A549 (cell line): ENCODE measurements around the gene HCN4.

Experiments
- CTCF ChIP-seq: fragments of >200 bp; sonication (Bioruptor Twin); formaldehyde crosslinking; IDR thresholded peaks from 3 replicates; pipeline ENCODE4 v1.5.1; 2016
- NR3C1 ChIP-seq: fragments of >200 bp; sonication (Bioruptor Twin); formaldehyde crosslinking; IDR thresholded peaks from 3 replicates; pipeline ENCODE4 v1.6.1; 2017
- POLR2A ChIP-seq: IDR thresholded peaks from 2 replicates; pipeline ENCODE4 v1.6.1; 2012; ENCODE audit warnings: mild to moderate bottlenecking, low read length
- RAD21 ChIP-seq, 2 experiments: fragments of >200 bp in 1 of 2; sonication (Bioruptor Twin) in 1 of 2; formaldehyde crosslinking in 1 of 2; IDR thresholded peaks in 1 of 2; conservative IDR thresholded peaks in 1 of 2; 2 replicates in 1 of 2; 3 replicates in 1 of 2; pipeline ENCODE4 v1.6.1; 2012 to 2018; ENCODE audit warnings: inconsistent platforms in 1 of 2
- RFX5 ChIP-seq: fragments of 450-650 bp; IDR thresholded peaks from 2 replicates; pipeline ENCODE4 v1.7.1; 2014; ENCODE audit warnings: antibody characterized with exemption, mild to moderate bottlenecking, moderate library complexity

DNA sequence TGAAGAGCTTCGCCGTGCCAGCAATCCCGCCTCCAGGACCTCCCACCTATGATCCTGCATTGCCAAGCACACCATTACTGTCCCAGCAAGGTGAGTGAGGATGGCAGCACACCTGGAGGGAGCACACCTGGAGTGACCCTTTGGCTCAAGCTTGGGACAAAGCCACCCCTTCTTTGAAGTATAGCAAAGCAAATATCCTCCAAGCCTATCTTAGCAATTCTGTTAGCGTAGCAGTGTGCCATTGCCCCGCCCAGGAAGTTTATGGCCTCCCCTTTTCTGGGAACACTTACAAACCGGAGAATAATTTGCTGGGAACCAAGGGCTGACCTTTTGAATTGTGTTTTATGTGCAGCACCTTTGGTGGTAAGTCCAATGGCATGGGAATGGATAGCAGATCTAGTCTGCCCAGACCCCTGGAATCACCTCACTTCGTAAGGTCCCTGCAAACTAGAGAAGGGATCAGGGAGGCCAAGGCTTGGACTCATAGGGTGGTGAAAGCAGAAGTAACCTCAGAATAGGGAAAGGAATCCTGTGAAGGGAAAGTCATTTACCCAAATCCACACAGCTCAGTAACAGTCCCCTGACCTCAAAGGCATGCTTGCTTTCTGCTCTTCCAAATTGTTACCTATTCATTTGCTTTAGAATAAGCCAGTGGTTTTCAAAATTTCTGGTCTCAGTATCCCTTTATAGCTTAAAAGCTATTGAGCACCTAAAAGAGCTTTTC is 70.1 kb downstream of the HCN4 start:
- TF ChIP-seq NR3C1: no peak
- TF ChIP-seq RFX5: no peak
- TF ChIP-seq POLR2A: no peak
- TF ChIP-seq RAD21 (conservative IDR thresholded peaks at IDR 0.05 in 1 of 2, IDR thresholded peaks at IDR 0.05 in 1 of 2): no peak
- TF ChIP-seq CTCF: no peak
